Aorta (tissue), 5 donors: ENCODE results near the gene ANKRD6. TPM values are rescaled to one million over a fixed set of nuclear protein-coding genes. Genes with fewer than 3 reads are reported as not detected.

ENCODE experiments used
- ATAC-seq: fragments of 200-7000 bp; cut with Tn5 transposase; one replicate; pipeline ENCODE4 v1.9.1; 2022; ENCODE audit warnings: moderate library complexity; ENCODE audit not compliant: low FRiP score
- DNase-seq, 2 donors: peaks; one replicate each; pipeline ENCODE4 v3.0.0-alpha.2; 2020
- H3K27ac ChIP-seq, 2 donors: one replicate each; pipeline ENCODE4 v1.5.1; 2013; ENCODE audit warnings: low read length in 2 of 2, mild to moderate bottlenecking in 2 of 2, moderate library complexity in 2 of 2, control low read depth in 1 of 2, inconsistent platforms in 1 of 2, low read depth in 1 of 2
- H3K27me3 ChIP-seq, 2 donors: one replicate each; pipeline ENCODE4 v1.6.1; 2013; ENCODE audit warnings: control low read depth in 1 of 2, low read length in 1 of 2, mild to moderate bottlenecking in 1 of 2, moderate library complexity in 1 of 2; ENCODE audit not compliant: insufficient read depth in 2 of 2, control insufficient read depth in 1 of 2
- H3K36me3 ChIP-seq, 2 donors: one replicate each; pipeline ENCODE4 v1.6.1; 2013; ENCODE audit warnings: control low read depth in 1 of 2, low read length in 1 of 2, mild to moderate bottlenecking in 1 of 2; ENCODE audit not compliant: insufficient read depth in 2 of 2, control insufficient read depth in 1 of 2
- H3K4me1 ChIP-seq, 2 donors: one replicate each; pipeline ENCODE4 v1.6.1; 2013; ENCODE audit warnings: low read length in 2 of 2, control low read depth in 1 of 2, mild to moderate bottlenecking in 1 of 2, moderate library complexity in 1 of 2; ENCODE audit not compliant: insufficient read depth in 2 of 2, control insufficient read depth in 1 of 2
- H3K4me3 ChIP-seq, 2 donors: one replicate each; pipeline ENCODE4 v1.5.1; 2013; ENCODE audit warnings: low read length in 2 of 2, control low read depth in 1 of 2, mild to moderate bottlenecking in 1 of 2
- H3K9me3 ChIP-seq: one replicate; pipeline ENCODE4 v1.6.1; 2013; ENCODE audit warnings: mild to moderate bottlenecking, low read length; ENCODE audit not compliant: control insufficient read depth
- WGBS, 2 donors: extraction: QIAGEN DNeasy Blood & Tissue Kit; methylation state at CpG; one replicate each; pipeline ENCODE4 v1.1.7; 2013; 5-methylcytosine and 5-hydroxymethylcytosine counted together
- intact Hi-C, 2 donors: fragments of 100-400 bp; cut with DNase I; formaldehyde crosslinking; loops; one replicate each; pipeline versions ENCODE4 v1.14.2 to v1.15.0; 2022
- polyA plus RNA-seq, 2 donors: library from polyadenylated mRNA; stranded (reverse); fragments of 200-250 nt; gene quantifications; one replicate each; pipeline ENCODE4 v1.2.3, GENCODE V29; 2013
- total RNA-seq, 2 donors: library from RNA; stranded (reverse); fragmentation: NEBNext Ultra II Directional; extraction: Animal tissue kit (Norgen Biotek cat#: 25700); gene quantifications; one replicate each; pipeline ENCODE4 v1.2.1, GENCODE V29; 2021
- donor health status: healthy with polysubstance abuse.
- donor health status: Bipolar disorder and iron deficiency.
- donor health status: DM: no; HTN: no; CAD: no.
- donor health status: DM: no; HTN: no; CAD: no.
- donor health status: DM: yes; HTN: yes; CAD: no.

Gene ANKRD6
- total and polyA plus RNA-seq, 4 donors: 21.4 to 45.9 (median 32.5) TPM

DNA sequence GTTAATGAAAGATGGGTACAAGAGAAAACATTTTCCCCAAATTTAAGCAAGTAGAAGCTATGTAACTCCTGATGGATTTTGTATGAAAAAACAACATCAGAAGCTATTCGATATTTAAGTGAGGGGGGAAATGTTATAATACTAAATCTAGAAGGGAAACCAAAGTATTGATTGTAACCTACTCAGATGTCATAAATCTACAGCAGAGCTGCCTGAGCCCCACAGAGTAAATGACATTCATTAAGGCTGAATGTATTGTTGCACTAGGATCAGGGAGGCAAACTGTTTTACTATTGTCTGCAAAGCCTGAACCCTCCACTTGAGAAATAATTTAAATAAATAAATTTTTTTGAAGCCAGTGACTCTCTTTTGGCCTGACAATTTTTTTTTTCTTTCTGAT is 19.3 kb downstream of the ANKRD6 start:
- H3K4me1 ChIP-seq: peaks cover 2 to 4% of the 10 kb centered on the region in 2 donors
- no peak for DNase-seq
- intact Hi-C loops: no loop called here
- no peak overlapping the region for H3K27ac ChIP-seq
- H3K9me3 ChIP-seq: no peaks in the 10 kb centered on the region
- H3K4me3 ChIP-seq: no peak overlapping the region
- WGBS, 2 donors: 74 to 75% methylated on average over 1 of the region's 1 CpG
- no peaks in the 10 kb centered on the region for H3K27me3 ChIP-seq
- H3K36me3 ChIP-seq: no peaks in the 10 kb centered on the region
- ATAC-seq: no peak

DNA sequence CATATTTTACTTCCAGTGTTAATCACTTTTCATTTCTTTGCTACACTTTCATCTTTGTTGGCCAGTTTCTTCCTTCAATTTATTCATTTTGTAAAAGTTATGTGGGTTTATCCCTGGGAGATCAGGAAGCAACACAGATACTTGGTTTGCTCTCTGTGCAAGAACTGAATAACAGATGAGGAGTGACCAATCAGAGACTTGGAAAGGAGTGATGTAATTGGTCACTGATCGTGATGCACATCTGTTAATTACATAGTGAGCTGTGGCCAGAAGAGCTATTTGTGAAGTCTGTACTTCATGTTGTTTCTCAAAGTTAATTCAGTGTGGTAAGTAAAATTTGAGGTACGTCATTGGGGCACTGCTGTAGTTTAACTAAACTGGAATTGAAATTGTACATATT is 21.3 kb downstream of the ANKRD6 start:
- DNase-seq: no peak
- Histone ChIP-seq H3K4me1 (peaks cover 2 to 4% of the 10 kb centered on the region in 2 donors), H3K9me3 (no peaks in the 10 kb centered on the region), H3K36me3 (no peaks in the 10 kb centered on the region), H3K4me3 (no peak overlapping the region), H3K27me3 (no peaks in the 10 kb centered on the region), H3K27ac (no peak overlapping the region)
- 69 to 74% methylated on average over 2 of the region's 2 CpGs for WGBS, 2 donors
- intact Hi-C loops: no loop called here
- ATAC-seq: no peak

DNA sequence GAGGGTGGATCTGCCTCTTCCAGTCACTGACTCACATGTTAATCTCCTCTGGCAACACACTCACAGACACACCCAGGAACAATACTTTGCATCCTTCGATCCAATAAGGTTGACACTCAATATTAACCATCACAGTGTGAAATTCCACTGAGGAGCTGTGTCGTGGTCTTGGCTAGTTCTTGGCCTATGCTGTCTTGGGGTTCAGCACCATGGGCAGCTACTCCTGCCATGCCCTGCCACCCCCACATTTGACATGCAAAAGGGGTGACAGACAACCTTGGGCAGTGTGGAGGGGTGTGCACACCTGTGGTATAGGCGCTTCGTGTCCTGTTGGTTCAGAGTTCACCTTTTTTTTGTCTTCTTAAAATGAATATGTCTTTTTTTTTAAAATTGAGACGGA is 25.8 kb downstream of the ANKRD6 start:
- peak; percentile 52 for ATAC-seq
- WGBS, 2 donors: 93 to 97% methylated on average over 5 of the region's 5 CpGs
- no peaks in the 10 kb centered on the region for H3K4me1 ChIP-seq
- no peaks in the 10 kb centered on the region for H3K9me3 ChIP-seq
- no peaks in the 10 kb centered on the region for H3K36me3 ChIP-seq
- no peak for DNase-seq
- H3K4me3 ChIP-seq: no peak overlapping the region
- intact Hi-C loops: no loop called here
- H3K27ac ChIP-seq: no peak overlapping the region
- H3K27me3 ChIP-seq: no peaks in the 10 kb centered on the region

DNA sequence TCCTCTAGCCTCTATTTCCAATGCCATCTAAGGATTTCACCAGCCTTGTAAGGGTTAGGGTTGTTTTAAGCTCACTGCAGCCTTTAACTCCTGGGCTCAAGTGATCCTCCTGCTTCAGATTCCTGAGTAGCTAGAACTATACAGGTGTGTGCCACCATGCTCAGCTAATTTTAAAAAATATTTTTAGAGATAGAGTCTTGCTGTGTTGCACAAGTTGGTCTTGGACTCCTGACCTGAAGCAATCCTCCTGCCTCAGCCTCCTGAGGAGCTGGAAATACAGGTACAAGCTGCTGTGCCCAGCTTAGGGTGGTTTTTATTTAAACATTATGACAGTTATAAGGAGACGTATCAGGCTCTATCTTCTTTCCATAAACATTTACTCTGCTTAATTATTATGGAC is 26.5 kb downstream of the ANKRD6 start:
- DNase-seq (no peak), ATAC-seq (no peak)
- H3K4me3 ChIP-seq: no peak overlapping the region
- H3K27ac ChIP-seq: no peak overlapping the region
- H3K9me3 ChIP-seq: no peaks in the 10 kb centered on the region
- no peaks in the 10 kb centered on the region for H3K36me3 ChIP-seq
- WGBS, 2 donors: 90 to 92% methylated on average over 1 of the region's 1 CpG
- intact Hi-C loops: no loop called here
- H3K27me3 ChIP-seq: no peaks in the 10 kb centered on the region
- H3K4me1 ChIP-seq: no peaks in the 10 kb centered on the region

DNA sequence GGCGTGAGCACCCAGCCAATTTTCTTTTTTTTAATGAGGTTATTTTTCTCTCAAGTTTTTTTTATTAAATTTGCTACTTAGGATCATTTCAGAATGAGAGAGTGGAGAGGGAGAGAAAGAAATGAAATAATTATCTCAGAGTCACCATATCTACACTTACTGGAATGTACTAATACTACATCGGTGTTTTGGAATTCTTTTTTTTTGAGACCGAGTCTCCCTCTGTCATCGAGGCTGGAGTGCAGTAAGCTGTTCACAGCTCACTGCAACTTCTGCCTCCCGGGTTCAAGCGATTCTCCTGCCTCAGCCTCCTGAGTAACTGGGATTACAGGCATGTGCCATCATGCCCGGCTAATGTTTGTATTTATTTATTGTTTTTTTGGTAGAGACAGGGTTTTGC is 27.8 kb downstream of the ANKRD6 start:
- H3K4me1 ChIP-seq: no peaks in the 10 kb centered on the region
- ATAC-seq (no peak), DNase-seq (no peak)
- H3K36me3 ChIP-seq: no peaks in the 10 kb centered on the region
- WGBS, 2 donors: 42 to 55% methylated on average over 7 of the region's 7 CpGs
- intact Hi-C loops: no loop called here
- H3K27me3 ChIP-seq: no peaks in the 10 kb centered on the region
- no peak overlapping the region for H3K4me3 ChIP-seq
- no peak overlapping the region for H3K27ac ChIP-seq
- no peaks in the 10 kb centered on the region for H3K9me3 ChIP-seq

DNA sequence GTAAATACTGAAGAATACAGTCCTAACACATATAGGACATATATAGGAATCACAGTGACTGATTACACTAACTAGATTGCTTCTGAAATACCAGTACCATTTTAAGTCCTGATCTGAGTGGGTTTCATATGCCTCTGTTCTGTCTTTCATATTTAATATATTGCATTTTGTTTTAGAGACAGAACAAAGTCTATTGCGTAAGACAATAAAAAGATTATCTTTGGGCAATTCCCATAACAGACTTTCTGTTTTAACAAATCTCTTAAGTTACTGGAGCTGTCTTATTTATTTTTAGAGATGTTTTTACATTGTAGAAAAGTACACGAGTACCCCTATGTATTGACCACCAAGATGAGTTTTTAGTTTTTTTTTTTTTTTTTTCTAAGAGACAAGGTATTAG is 29.6 kb downstream of the ANKRD6 start:
- H3K9me3 ChIP-seq: no peaks in the 10 kb centered on the region
- no peak overlapping the region for H3K4me3 ChIP-seq
- ATAC-seq (no peak), DNase-seq (no peak)
- no peaks in the 10 kb centered on the region for H3K27me3 ChIP-seq
- 84 to 88% methylated on average over 2 of the region's 2 CpGs for WGBS, 2 donors
- H3K4me1 ChIP-seq: no peaks in the 10 kb centered on the region
- no peak overlapping the region for H3K27ac ChIP-seq
- H3K36me3 ChIP-seq: no peaks in the 10 kb centered on the region
- intact Hi-C loops: no loop called here

DNA sequence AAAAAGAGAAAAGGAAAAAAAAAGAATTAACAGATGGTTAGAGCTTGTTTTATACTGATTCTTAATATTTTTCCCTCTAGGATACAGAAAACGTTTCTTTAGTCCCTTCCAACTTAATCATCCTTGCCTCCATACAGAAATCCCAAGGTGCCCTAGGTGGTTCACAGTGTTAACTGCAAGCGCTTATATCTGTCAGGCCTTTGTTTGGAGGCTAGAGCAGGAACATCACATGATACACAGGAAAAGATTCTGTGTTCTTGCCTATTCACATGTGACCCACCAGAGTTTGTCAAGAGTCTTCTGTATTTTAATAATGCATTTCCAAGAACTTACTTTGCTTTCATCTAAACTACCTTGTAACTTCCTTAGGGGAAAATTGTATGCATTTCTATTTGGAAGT is 31.3 kb downstream of the ANKRD6 start:
- Histone ChIP-seq H3K9me3 (no peaks in the 10 kb centered on the region), H3K4me1 (peaks cover 0 to 3% of the 10 kb centered on the region in 2 donors), H3K36me3 (no peaks in the 10 kb centered on the region), H3K27me3 (no peaks in the 10 kb centered on the region), H3K27ac (no peak overlapping the region), H3K4me3 (no peak overlapping the region)
- no peak for DNase-seq
- no peak for ATAC-seq
- intact Hi-C loops: no loop called here
- whole genome bisulfite sequencing, 2 donors: 71 to 74% methylated on average over 2 of the region's 2 CpGs

DNA sequence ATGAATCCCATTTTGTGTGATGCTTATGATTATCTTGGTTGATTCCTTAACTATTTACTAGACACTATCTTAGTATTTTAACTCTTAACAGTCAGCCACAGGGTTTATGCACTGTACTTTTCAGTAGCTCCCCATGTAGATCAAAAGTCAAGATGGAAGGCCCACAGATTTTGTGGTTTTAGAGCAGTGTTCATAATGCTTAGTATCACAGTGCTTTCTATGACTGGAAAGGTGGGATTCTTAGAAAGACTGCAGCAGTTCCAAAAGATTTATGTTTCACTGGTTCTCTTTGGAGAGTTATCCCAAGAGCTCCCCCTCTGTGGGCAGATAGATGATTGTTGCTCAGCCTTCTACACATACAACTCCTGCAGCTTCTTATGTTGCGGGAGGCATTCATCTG is 34.5 kb downstream of the ANKRD6 start:
- intact Hi-C loops: no loop called here
- WGBS, 2 donors: 97 to 98% methylated on average over 1 of the region's 1 CpG
- Histone ChIP-seq H3K36me3 (no peaks in the 10 kb centered on the region), H3K9me3 (no peaks in the 10 kb centered on the region), H3K27me3 (no peaks in the 10 kb centered on the region), H3K27ac (no peak overlapping the region), H3K4me3 (no peak overlapping the region), H3K4me1 (peaks cover 0 to 6% of the 10 kb centered on the region in 2 donors)
- DNase-seq (no peak), ATAC-seq (no peak)

DNA sequence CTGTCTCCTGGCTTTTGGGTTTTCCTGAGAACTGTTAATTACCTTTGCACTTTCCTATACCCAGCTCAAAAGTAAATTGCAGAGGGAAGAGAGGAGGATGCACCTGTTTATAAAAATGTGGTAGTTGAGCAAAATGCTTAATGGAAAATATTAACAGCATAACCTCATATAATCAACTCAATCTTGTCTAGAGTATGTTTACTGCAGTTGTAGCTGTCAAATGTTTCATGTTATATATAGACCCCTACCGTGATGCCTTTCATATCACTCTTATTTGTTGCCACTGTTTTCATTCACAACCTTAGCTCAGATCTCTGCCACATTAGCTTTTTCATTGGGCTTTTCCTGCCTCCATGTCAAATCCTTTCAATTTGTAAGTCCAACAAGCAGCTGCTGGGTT is 36.0 kb downstream of the ANKRD6 start:
- Histone ChIP-seq H3K36me3 (no peaks in the 10 kb centered on the region), H3K9me3 (no peaks in the 10 kb centered on the region), H3K27ac (no peak overlapping the region), H3K4me1 (peaks cover 0 to 6% of the 10 kb centered on the region in 2 donors), H3K27me3 (no peaks in the 10 kb centered on the region), H3K4me3 (no peak overlapping the region)
- no peak for DNase-seq
- intact Hi-C loops: no loop called here
- WGBS, 2 donors: 67 to 75% methylated on average over 1 of the region's 1 CpG
- ATAC-seq: no peak
